ENCODE results near the gene CPA2.

CPA2 gene

DNA sequence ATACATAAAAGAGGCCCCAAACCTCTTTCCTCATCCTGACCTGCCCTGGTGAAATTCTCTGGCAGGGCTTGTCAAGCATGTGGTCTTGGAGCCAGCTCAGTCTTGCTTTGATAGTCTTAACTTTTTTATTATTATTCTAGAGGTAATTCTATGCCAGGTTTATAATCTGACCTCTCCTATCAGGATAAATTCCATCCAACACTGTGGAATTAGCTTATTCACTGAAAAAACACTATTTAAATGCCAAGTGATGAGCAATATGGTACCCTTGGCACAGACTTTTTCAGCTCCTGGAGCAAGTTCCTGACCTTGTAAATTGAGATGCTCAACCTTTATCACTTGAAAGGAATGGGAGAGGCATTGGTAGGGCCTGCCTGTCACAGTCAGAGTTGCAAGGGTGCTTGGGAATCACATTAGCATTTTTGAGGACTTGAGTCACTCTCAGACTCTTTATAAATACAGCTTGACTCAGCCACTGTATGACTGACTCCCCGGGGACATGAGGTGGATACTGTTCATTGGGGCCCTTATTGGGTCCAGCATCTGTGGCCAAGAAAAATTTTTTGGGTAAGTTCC is 26.1 kb downstream of the CPA2 start, which contains the start of gene CPA4:
CPA4 (plus strand) TSS at position 480 of the 576 bp plus-strand sequence; CDS start at position 500, 20 bp downstream.
- WGBS, 2 donors (ENCODE audit: extremely low coverage in 2 of 2, insufficient read length in 2 of 2, insufficient replicate concordance in 1 of 2), result no CpG with 5 or more reads among the region's 1 CpG
- H3K27me3 ChIP-seq (ENCODE audit: control insufficient read depth in 3 of 3, insufficient read depth in 3 of 3, low read depth in 1 of 3, low read length in 3 of 3), result no peaks in the 10 kb centered on the region
- no peak within 1 kb of the TSS for H4K91ac ChIP-seq (ENCODE audit: low read depth, low read length, poor library complexity)
- H2BK12ac ChIP-seq (ENCODE audit: low read length), result no peak within 1 kb of the TSS
- H3K27ac ChIP-seq (replicated peaks; ENCODE audit: low read length), result no peak within 1 kb of the TSS
- H3K4ac ChIP-seq (ENCODE audit: low read length), result no peak within 1 kb of the TSS
- no peaks in the 10 kb centered on the region for H3K79me1 ChIP-seq (ENCODE audit: low read depth, low read length)
- H3K4me3 ChIP-seq (ENCODE audit: low read length in 2 of 2), result no peak within 1 kb of the TSS
- H2AFZ ChIP-seq (ENCODE audit: low read length), result peak within 1 kb of the TSS; percentile 49
- H2AK5ac ChIP-seq (ENCODE audit: low read depth, low read length), result no peak within 1 kb of the TSS
- peaks cover 7% of the 10 kb centered on the region in 2 donors for H3K4me1 ChIP-seq (ENCODE audit: control insufficient read depth in 2 of 2, insufficient read depth in 1 of 2, low read depth in 1 of 2, low read length in 2 of 2)
- no peak within 1 kb of the TSS for H2BK5ac ChIP-seq (ENCODE audit: low read length)
- H3K23ac ChIP-seq (ENCODE audit: low read depth, low read length, poor library complexity), result no peak within 1 kb of the TSS
- no peak within 1 kb of the TSS for H3K4me2 ChIP-seq (ENCODE audit: insufficient read depth, low read length, poor library complexity, severe bottlenecking)
- H3K9ac ChIP-seq (ENCODE audit: low read depth, low read length, poor library complexity), result no peak within 1 kb of the TSS
- H3K14ac ChIP-seq (ENCODE audit: low read length), result no peak within 1 kb of the TSS
- no peak within 1 kb of the TSS for H2BK120ac ChIP-seq (ENCODE audit: low read depth, low read length)
- H3K9me3 ChIP-seq (replicated peaks in 1 of 2; ENCODE audit: control insufficient read depth in 2 of 2, insufficient read depth in 1 of 2, low read depth in 1 of 2, low read length in 2 of 2), result no peaks in the 10 kb centered on the region
- H2BK15ac ChIP-seq (ENCODE audit: low read length), result no peak within 1 kb of the TSS
- no peak within 1 kb of the TSS for H3K18ac ChIP-seq (ENCODE audit: low read length)
- H3K36me3 ChIP-seq (replicated peaks in 1 of 2; ENCODE audit: control insufficient read depth in 2 of 2, insufficient read depth in 2 of 2, low read length in 2 of 2), result no peaks in the 10 kb centered on the region
- no peak within 1 kb of the TSS for H4K8ac ChIP-seq (ENCODE audit: low read depth, low read length)
- DNase-seq (ENCODE audit: low spot score), result no peak

DNA sequence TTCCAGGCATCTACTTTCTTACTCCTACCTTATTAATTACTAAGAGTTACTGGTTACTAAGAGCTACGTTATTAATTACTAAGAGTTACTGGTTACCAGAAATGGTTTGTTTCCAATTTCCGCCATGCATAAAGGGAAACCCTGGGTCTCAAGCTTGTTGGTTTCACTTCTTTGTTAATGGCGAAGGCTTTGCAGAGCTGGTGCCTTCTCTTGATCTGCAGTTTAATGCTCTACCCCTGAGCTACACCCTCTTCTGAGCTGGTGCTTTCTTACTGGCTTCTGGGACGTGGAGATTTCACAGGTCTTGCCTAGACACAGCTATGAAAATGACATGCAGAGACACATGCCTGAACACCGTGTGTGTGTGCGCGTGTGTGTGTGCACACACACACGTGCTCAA is 26.9 kb downstream of the CPA2 start:
- Histone ChIP-seq H2BK15ac (ENCODE audit: low read length) (no peak overlapping the region), H3K23ac (ENCODE audit: low read depth, low read length, poor library complexity) (no peak overlapping the region), H3K27me3 (ENCODE audit: control insufficient read depth in 3 of 3, insufficient read depth in 3 of 3, low read depth in 1 of 3, low read length in 3 of 3) (no peaks in the 10 kb centered on the region), H2BK5ac (ENCODE audit: low read length) (no peak overlapping the region), H3K4me3 (ENCODE audit: low read length in 2 of 2) (no peak overlapping the region), H4K91ac (ENCODE audit: low read depth, low read length, poor library complexity) (no peak overlapping the region), H3K18ac (ENCODE audit: low read length) (no peak overlapping the region), H2BK12ac (ENCODE audit: low read length) (no peak overlapping the region), H3K4me1 (ENCODE audit: control insufficient read depth in 2 of 2, insufficient read depth in 1 of 2, low read depth in 1 of 2, low read length in 2 of 2) (peaks cover 10 to 15% of the 10 kb centered on the region in 2 donors), H3K4me2 (ENCODE audit: insufficient read depth, low read length, poor library complexity, severe bottlenecking) (no peak overlapping the region), H3K36me3 (replicated peaks in 1 of 2; ENCODE audit: control insufficient read depth in 2 of 2, insufficient read depth in 2 of 2, low read length in 2 of 2) (no peaks in the 10 kb centered on the region), H4K8ac (ENCODE audit: low read depth, low read length) (no peak overlapping the region), H3K9ac (ENCODE audit: low read depth, low read length, poor library complexity) (no peak overlapping the region), H3K27ac (replicated peaks; ENCODE audit: low read length) (no peak overlapping the region), H3K14ac (ENCODE audit: low read length) (no peak overlapping the region), H3K79me1 (ENCODE audit: low read depth, low read length) (no peaks in the 10 kb centered on the region), H2AFZ (ENCODE audit: low read length) (peak overlapping the region; percentile 49), H2AK5ac (ENCODE audit: low read depth, low read length) (no peak overlapping the region), H3K4ac (ENCODE audit: low read length) (no peak overlapping the region), H3K9me3 (replicated peaks in 1 of 2; ENCODE audit: control insufficient read depth in 2 of 2, insufficient read depth in 1 of 2, low read depth in 1 of 2, low read length in 2 of 2) (no peaks in the 10 kb centered on the region), H2BK120ac (ENCODE audit: low read depth, low read length) (no peak overlapping the region)
- WGBS, 2 donors (ENCODE audit: extremely low coverage in 2 of 2, insufficient read length in 2 of 2, insufficient replicate concordance in 1 of 2), result no CpG with 5 or more reads among the region's 8 CpGs
- DNase-seq (ENCODE audit: low spot score), result no peak

DNA sequence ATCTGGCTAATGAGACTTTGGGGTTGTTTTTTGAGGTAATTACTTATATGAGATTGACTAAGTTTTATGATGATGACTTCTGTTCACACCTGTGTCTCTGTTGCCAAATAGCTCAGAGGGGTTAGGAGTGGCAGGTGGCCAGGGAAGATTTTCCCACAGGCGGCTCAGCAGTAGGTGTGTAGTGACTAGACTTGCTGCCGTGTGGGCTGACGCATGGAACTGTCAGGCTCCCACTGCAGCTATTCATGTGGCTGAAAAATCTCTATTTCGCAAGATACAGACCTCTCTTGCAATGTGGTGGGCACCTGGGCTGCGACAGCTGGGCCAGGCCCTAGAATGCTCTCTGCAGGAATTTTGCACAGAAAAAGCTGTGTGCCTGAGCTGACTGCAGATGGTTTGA is 27.7 kb downstream of the CPA2 start:
- no peaks in the 10 kb centered on the region for H3K36me3 ChIP-seq (replicated peaks in 1 of 2; ENCODE audit: control insufficient read depth in 2 of 2, insufficient read depth in 2 of 2, low read length in 2 of 2)
- no peaks in the 10 kb centered on the region for H3K79me1 ChIP-seq (ENCODE audit: low read depth, low read length)
- DNase-seq (ENCODE audit: low spot score), result no peak
- no peak overlapping the region for H3K4me2 ChIP-seq (ENCODE audit: insufficient read depth, low read length, poor library complexity, severe bottlenecking)
- no peak overlapping the region for H3K27ac ChIP-seq (replicated peaks; ENCODE audit: low read length)
- no peak overlapping the region for H4K8ac ChIP-seq (ENCODE audit: low read depth, low read length)
- H3K9ac ChIP-seq (ENCODE audit: low read depth, low read length, poor library complexity), result no peak overlapping the region
- no peak overlapping the region for H4K91ac ChIP-seq (ENCODE audit: low read depth, low read length, poor library complexity)
- peaks cover 10 to 16% of the 10 kb centered on the region in 2 donors for H3K4me1 ChIP-seq (ENCODE audit: control insufficient read depth in 2 of 2, insufficient read depth in 1 of 2, low read depth in 1 of 2, low read length in 2 of 2)
- no peaks in the 10 kb centered on the region for H3K9me3 ChIP-seq (replicated peaks in 1 of 2; ENCODE audit: control insufficient read depth in 2 of 2, insufficient read depth in 1 of 2, low read depth in 1 of 2, low read length in 2 of 2)
- WGBS, 2 donors (ENCODE audit: extremely low coverage in 2 of 2, insufficient read length in 2 of 2, insufficient replicate concordance in 1 of 2), result no CpG with 5 or more reads among the region's 5 CpGs
- no peak overlapping the region for H3K4me3 ChIP-seq (ENCODE audit: low read length in 2 of 2)
- H2BK5ac ChIP-seq (ENCODE audit: low read length), result no peak overlapping the region
- H2AK5ac ChIP-seq (ENCODE audit: low read depth, low read length), result no peak overlapping the region
- no peak overlapping the region for H3K23ac ChIP-seq (ENCODE audit: low read depth, low read length, poor library complexity)
- H2BK15ac ChIP-seq (ENCODE audit: low read length), result no peak overlapping the region
- no peak overlapping the region for H3K14ac ChIP-seq (ENCODE audit: low read length)
- H3K27me3 ChIP-seq (ENCODE audit: control insufficient read depth in 3 of 3, insufficient read depth in 3 of 3, low read depth in 1 of 3, low read length in 3 of 3), result no peaks in the 10 kb centered on the region
- no peak overlapping the region for H2BK120ac ChIP-seq (ENCODE audit: low read depth, low read length)
- no peak overlapping the region for H3K18ac ChIP-seq (ENCODE audit: low read length)
- H2BK12ac ChIP-seq (ENCODE audit: low read length), result no peak overlapping the region
- no peak overlapping the region for H3K4ac ChIP-seq (ENCODE audit: low read length)
- H2AFZ ChIP-seq (ENCODE audit: low read length), result no peak overlapping the region

DNA sequence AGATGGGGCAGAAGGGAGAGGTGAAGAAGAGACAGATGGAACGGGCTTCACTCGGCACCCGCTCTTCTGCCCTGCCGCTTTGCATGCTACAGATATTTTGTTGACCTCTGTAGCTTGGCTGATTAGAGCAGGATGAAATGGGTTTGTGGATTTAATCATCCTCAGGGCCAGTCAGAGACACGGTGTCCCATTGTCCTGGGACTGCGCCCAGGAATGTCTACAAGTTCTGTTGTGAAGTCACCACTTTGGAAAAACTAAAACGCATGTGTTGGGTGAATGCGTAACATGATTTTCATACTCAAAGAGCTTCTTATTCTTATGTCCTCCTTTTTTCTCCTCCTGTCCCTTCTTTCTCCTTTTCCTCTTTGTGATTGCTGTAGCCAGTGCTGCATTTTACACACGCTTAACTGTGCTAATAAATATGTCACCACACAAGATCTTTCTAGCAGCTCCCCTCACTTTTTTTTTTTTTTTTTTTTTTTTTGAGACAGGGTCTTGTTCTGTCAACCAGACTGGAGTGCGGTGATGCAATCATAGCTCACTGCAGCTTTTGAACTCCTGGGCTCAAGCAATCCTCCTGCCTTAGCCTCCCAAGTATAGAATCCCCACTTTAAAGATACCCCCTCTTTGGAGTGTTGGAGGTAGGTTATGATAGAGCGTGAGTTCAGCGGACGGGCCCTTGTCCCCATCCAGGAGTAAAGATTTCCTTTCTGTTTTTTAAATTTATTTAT is 29.7 kb downstream of the CPA2 start:
- no CpG with 5 or more reads among the region's 13 CpGs for WGBS, 2 donors (ENCODE audit: extremely low coverage in 2 of 2, insufficient read length in 2 of 2, insufficient replicate concordance in 1 of 2)
- H2AK5ac ChIP-seq (ENCODE audit: low read depth, low read length), result no peak overlapping the region
- no peaks in the 10 kb centered on the region for H3K36me3 ChIP-seq (replicated peaks in 1 of 2; ENCODE audit: control insufficient read depth in 2 of 2, insufficient read depth in 2 of 2, low read length in 2 of 2)

More for the DNA sequence above, 29.7 kb downstream of the CPA2 start:
- Histone ChIP-seq H2BK5ac (ENCODE audit: low read length) (no peak overlapping the region), H2BK15ac (ENCODE audit: low read length) (no peak overlapping the region), H3K9me3 (replicated peaks in 1 of 2; ENCODE audit: control insufficient read depth in 2 of 2, insufficient read depth in 1 of 2, low read depth in 1 of 2, low read length in 2 of 2) (peaks cover 0 to 3% of the 10 kb centered on the region in 2 donors), H3K4me3 (ENCODE audit: low read length in 2 of 2) (no peak overlapping the region), H3K9ac (ENCODE audit: low read depth, low read length, poor library complexity) (no peak overlapping the region), H3K27me3 (ENCODE audit: control insufficient read depth in 3 of 3, insufficient read depth in 3 of 3, low read depth in 1 of 3, low read length in 3 of 3) (no peaks in the 10 kb centered on the region), H3K4me1 (ENCODE audit: control insufficient read depth in 2 of 2, insufficient read depth in 1 of 2, low read depth in 1 of 2, low read length in 2 of 2) (peaks cover 10 to 16% of the 10 kb centered on the region in 2 donors), H3K79me1 (ENCODE audit: low read depth, low read length) (no peaks in the 10 kb centered on the region), H2BK12ac (ENCODE audit: low read length) (no peak overlapping the region), H4K91ac (ENCODE audit: low read depth, low read length, poor library complexity) (no peak overlapping the region), H3K14ac (ENCODE audit: low read length) (no peak overlapping the region), H4K8ac (ENCODE audit: low read depth, low read length) (no peak overlapping the region), H3K23ac (ENCODE audit: low read depth, low read length, poor library complexity) (no peak overlapping the region), H2AFZ (ENCODE audit: low read length) (no peak overlapping the region), H3K18ac (ENCODE audit: low read length) (no peak overlapping the region), H3K4me2 (ENCODE audit: insufficient read depth, low read length, poor library complexity, severe bottlenecking) (no peak overlapping the region), H3K27ac (replicated peaks; ENCODE audit: low read length) (no peak overlapping the region), H3K4ac (ENCODE audit: low read length) (no peak overlapping the region), H2BK120ac (ENCODE audit: low read depth, low read length) (no peak overlapping the region)
- DNase-seq (ENCODE audit: low spot score), result no peak
